Activated CD4-positive, alpha-beta T cell treated with anti-CD3 and anti-CD28 coated beads, Interleukin-2, Interleukin-4, amounts not matched to agents 100 ng/mL and 50 ng/mL, durations not matched to agents 16 hours and 8 hours (primary cell): ENCODE results near the gene INCA1.

Experiments
- DNase-seq: peaks from one replicate; pipeline ENCODE4 v3.0.0-alpha.2; 2020; ENCODE audit warnings: low spot score

INCA1 gene

GRCh38 chr17:4948166-4948930 lies 49.0 kb downstream of the INCA1 start, which contains the start of gene PFN1:
Gene PFN1, minus strand, starts transcription at chr17:4948530. Its CDS starts 136 bp downstream, at chr17:4948394.
- DNase-seq: peak; percentile 94

- peak; percentile 81 for DNase-seq
Measured at GRCh38 chr17:4947411-4948165, 49.7 kb downstream of the INCA1 start.

GRCh38 chr17:4947010-4947410 lies 50.3 kb downstream of the INCA1 start:
- no peak for DNase-seq

- peak; percentile 19 for DNase-seq
Measured at GRCh38 chr17:4946312-4946976, 50.9 kb downstream of the INCA1 start.

GRCh38 chr17:4945944-4946280 lies 51.4 kb downstream of the INCA1 start:
- DNase-seq: no peak

GRCh38 chr17:4945176-4945943 lies 52.0 kb downstream of the INCA1 start:
- peak; percentile 92 for DNase-seq

GRCh38 chr17:4944554-4945175 lies 52.7 kb downstream of the INCA1 start:
- DNase-seq: peak; percentile 32

GRCh38 chr17:4944163-4944553 lies 53.2 kb downstream of the INCA1 start:
- peak; percentile 86 for DNase-seq

- DNase-seq: no peak
Measured at GRCh38 chr17:4942760-4943508, 54.4 kb downstream of the INCA1 start.

- no peak for DNase-seq
Measured at GRCh38 chr17:4941319-4941610, 56.1 kb downstream of the INCA1 start.

GRCh38 chr17:4940555-4941318 lies 56.6 kb downstream of the INCA1 start:
- peak; percentile 56 for DNase-seq

- DNase-seq: peak; percentile 99
Measured at GRCh38 chr17:4939796-4940554, 57.3 kb downstream of the INCA1 start, which contains the start of the genes RNF167 and SLC25A11. Gene RNF167, plus strand, starts transcription at chr17:4940268. Its CDS starts 642 bp downstream, at chr17:4940910. Gene SLC25A11, minus strand, starts transcription at chr17:4940046. Its CDS starts 136 bp downstream, at chr17:4939910.

GRCh38 chr17:4939546-4939795 lies 57.9 kb downstream of the INCA1 start:
- no peak for DNase-seq

- DNase-seq: peak; percentile 21
Measured at GRCh38 chr17:4938688-4939545, 58.4 kb downstream of the INCA1 start.
